ENCODE data around the gene ZNF687.

DNA sequence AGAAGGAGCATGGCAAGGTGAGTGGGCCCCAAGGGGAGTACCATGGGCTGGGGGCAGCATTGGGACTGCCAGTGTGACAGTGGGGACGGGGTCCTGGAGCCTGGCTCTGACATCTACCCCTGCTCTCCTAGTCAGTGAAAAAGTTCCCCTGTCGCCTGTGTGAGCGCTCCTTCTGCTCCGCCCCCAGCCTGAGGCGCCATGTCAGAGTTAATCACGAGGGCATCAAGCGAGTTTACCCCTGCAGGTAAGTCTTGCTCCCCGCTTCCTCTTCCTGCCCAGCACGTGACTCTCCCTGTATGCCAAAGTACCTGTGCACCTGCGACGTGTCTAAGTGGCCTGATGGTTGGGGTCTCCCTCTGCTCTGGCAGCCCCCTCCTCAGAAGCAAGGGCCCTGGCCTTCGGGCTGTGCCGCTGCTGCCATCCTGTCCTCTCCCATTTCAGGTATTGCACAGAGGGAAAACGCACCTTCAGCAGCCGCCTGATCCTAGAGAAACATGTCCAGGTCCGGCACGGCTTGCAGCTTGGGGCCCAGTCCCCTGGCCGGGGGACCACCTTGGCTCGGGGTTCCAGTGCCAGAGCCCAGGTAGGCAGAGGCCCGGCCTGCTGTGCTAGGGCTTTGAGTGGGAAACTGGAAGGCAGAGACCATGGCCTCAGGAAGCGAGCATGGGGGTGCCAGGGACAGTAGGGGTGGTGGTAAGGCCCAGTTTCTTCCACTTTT lies 8.1 kb downstream of the ZNF687 start:
- no peak for TF ChIP-seq POLR2A (IDR thresholded peaks at IDR 0.05)
- TF ChIP-seq, protein P1, sequence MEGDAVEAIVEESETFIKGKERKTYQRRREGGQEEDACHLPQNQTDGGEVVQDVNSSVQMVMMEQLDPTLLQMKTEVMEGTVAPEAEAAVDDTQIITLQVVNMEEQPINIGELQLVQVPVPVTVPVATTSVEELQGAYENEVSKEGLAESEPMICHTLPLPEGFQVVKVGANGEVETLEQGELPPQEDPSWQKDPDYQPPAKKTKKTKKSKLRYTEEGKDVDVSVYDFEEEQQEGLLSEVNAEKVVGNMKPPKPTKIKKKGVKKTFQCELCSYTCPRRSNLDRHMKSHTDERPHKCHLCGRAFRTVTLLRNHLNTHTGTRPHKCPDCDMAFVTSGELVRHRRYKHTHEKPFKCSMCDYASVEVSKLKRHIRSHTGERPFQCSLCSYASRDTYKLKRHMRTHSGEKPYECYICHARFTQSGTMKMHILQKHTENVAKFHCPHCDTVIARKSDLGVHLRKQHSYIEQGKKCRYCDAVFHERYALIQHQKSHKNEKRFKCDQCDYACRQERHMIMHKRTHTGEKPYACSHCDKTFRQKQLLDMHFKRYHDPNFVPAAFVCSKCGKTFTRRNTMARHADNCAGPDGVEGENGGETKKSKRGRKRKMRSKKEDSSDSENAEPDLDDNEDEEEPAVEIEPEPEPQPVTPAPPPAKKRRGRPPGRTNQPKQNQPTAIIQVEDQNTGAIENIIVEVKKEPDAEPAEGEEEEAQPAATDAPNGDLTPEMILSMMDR (IDR thresholded peaks at IDR 0.05): no peak
